Testis (tissue), 2 donors: ENCODE results near the gene ABHD16B.

Source experiments
- CTCF ChIP-seq, 3 experiments: fragments of 450-650 bp in 2 of 3; fragments of 200-600 bp in 1 of 3; sonication (generic) in 1 of 3; IDR thresholded peaks; one replicate each; pipeline ENCODE4 v1.5.1; 2016 to 2019; ENCODE audit warnings: antibody characterized with exemption in 3 of 3, mild to moderate bottlenecking in 2 of 3, moderate library complexity in 1 of 3
- POLR2A ChIP-seq: fragments of 450-650 bp; IDR thresholded peaks from one replicate; pipeline ENCODE4 v1.6.1; 2017; ENCODE audit warnings: antibody characterized with exemption, mild to moderate bottlenecking, moderate library complexity

- TF ChIP-seq CTCF (IDR thresholded peaks at IDR 0.05): no peak
- TF ChIP-seq POLR2A: no peak
Measured at GRCh38 chr20:63850689-63851547, 10.4 kb upstream of the ABHD16B start.
